Mucosa of rectum (tissue), 2 donors: ENCODE data around the gene APC.
"Not testable (repeated sequence)": the region's sequence is repeated elsewhere in the genome, so short reads cannot be mapped to it uniquely, and the experiment has no call there.

ENCODE experiments used
- H3K27ac ChIP-seq, 2 donors: one replicate each; pipeline ENCODE4 v1.7.0; 2013; ENCODE audit warnings: inconsistent platforms in 2 of 2, low read depth in 2 of 2, low read length in 2 of 2
- H3K27me3 ChIP-seq, 2 donors: one replicate each; pipeline ENCODE4 v1.7.0; 2013; ENCODE audit warnings: low read length in 2 of 2; ENCODE audit not compliant: control insufficient read depth in 2 of 2, insufficient read depth in 2 of 2
- H3K36me3 ChIP-seq, 2 donors: one replicate each; pipeline ENCODE4 v1.7.0; 2013; ENCODE audit warnings: low read length in 2 of 2; ENCODE audit not compliant: control insufficient read depth in 2 of 2, insufficient read depth in 2 of 2
- H3K4me1 ChIP-seq, 2 donors: one replicate each; pipeline ENCODE4 v1.7.0; 2013; ENCODE audit warnings: low read length in 2 of 2, mild to moderate bottlenecking in 1 of 2; ENCODE audit not compliant: control insufficient read depth in 2 of 2, insufficient read depth in 2 of 2
- H3K4me3 ChIP-seq, 2 donors: one replicate each; pipeline ENCODE4 v1.7.0; 2013; ENCODE audit warnings: low read length in 2 of 2
- H3K9ac ChIP-seq, 2 donors: one replicate each; pipeline ENCODE4 v1.7.0; 2013; ENCODE audit warnings: low read length in 2 of 2, low read depth in 1 of 2, mild to moderate bottlenecking in 1 of 2
- H3K9me3 ChIP-seq, 2 donors: one replicate each; pipeline ENCODE4 v1.7.0; 2013; ENCODE audit warnings: low read length in 2 of 2; ENCODE audit not compliant: control insufficient read depth in 2 of 2
- donor health status: healthy.
- donor health status: Normal muscosa, but diverticular disease.

The APC gene

GRCh38 chr5:112880219-112880964 lies 142.7 kb downstream of the APC start:
- peaks cover 33 to 53% of the 10 kb centered on the region in 2 donors for H3K36me3 ChIP-seq
- H3K9me3 ChIP-seq, result no peaks in the 10 kb centered on the region
- H3K4me1 ChIP-seq, result no peaks in the 10 kb centered on the region
- H3K4me3 ChIP-seq, result no peak overlapping the region
- no peak overlapping the region for H3K27ac ChIP-seq
- H3K27me3 ChIP-seq, result no peaks in the 10 kb centered on the region
- no peak overlapping the region for H3K9ac ChIP-seq

- H3K27ac ChIP-seq, result no peak overlapping the region
- H3K9me3 ChIP-seq, result no peaks in the 10 kb centered on the region
- peaks cover 43 to 57% of the 10 kb centered on the region in 2 donors for H3K36me3 ChIP-seq
- no peak overlapping the region for H3K9ac ChIP-seq
- no peaks in the 10 kb centered on the region for H3K27me3 ChIP-seq
- no peaks in the 10 kb centered on the region for H3K4me1 ChIP-seq
- H3K4me3 ChIP-seq, result no peak overlapping the region
These were observed 145.5 kb downstream of the APC start for GRCh38 chr5:112883192-112883591.

DNA sequence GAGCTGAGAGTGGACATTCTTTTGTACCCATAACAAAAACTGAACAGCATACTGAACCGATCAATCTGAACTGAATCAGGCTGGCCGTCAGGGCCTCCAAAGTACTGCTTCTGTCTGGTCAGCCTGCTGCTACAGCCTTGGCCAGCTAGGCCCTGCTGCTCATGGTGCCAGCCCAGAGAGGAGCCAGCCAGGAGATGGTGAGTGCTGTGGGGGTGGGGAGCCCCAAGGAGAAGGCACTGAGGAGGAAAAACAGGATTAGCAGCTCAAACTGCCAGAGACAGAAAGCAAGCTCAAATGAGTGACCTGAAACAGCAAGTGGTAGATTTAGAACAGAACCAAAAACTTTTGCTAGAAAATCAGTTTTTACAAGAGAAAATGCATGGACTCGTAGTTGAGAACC lies 147.3 kb downstream of the APC start:
- H3K4me1 ChIP-seq, result no peaks in the 10 kb centered on the region
- peaks cover 38 to 51% of the 10 kb centered on the region in 2 donors for H3K36me3 ChIP-seq
- no peak overlapping the region for H3K4me3 ChIP-seq
- H3K9ac ChIP-seq, result no peak overlapping the region
- no peaks in the 10 kb centered on the region for H3K27me3 ChIP-seq
- no peaks in the 10 kb centered on the region for H3K9me3 ChIP-seq
- no peak overlapping the region for H3K27ac ChIP-seq

DNA sequence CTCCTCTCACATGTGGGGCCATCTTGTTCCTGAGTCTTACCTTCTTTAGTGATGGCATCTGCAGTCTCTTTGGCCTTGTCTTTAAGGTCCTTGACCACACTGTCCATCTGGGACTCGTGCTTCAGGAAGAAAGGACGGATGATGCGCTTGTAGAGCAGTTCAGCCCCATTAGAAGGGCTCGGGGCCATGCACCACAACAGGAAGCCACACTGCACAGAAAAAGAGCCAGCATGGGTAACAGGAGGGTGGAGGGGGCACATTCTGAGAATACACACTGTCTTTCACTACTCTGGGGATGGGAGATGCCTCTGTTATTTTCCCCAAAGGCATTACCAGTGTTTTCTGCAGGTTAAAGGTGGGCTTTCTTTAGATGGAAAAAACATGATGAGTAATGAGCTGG lies 149.3 kb downstream of the APC start:
- H3K36me3 ChIP-seq, result peaks cover 34 to 39% of the 10 kb centered on the region in 2 donors
- H3K9ac ChIP-seq, result no peak overlapping the region
- no peaks in the 10 kb centered on the region for H3K9me3 ChIP-seq
- H3K4me1 ChIP-seq, result no peaks in the 10 kb centered on the region
- H3K27me3 ChIP-seq, result no peaks in the 10 kb centered on the region
- no peak overlapping the region for H3K27ac ChIP-seq
- H3K4me3 ChIP-seq, result no peak overlapping the region

DNA sequence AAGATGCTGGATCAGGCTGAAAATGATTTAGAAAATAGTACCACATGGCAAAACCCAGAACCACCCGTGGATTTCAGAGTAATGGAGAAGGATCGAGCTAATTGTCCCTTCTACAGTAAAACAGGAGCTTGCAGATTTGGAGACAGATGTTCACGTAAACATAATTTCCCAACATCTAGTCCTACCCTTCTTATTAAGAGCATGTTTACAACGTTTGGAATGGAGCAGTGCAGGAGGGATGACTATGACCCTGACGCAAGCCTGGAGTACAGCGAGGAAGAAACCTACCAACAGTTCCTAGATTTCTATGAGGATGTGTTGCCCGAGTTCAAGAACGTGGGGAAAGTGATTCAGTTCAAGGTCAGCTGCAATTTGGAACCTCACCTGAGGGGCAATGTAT lies 154.4 kb downstream of the APC start:
- not testable (repeated sequence) for H3K4me1 ChIP-seq, H3K4me3 ChIP-seq, H3K9me3 ChIP-seq, H3K27ac ChIP-seq, H3K9ac ChIP-seq, H3K27me3 ChIP-seq
- peaks cover 2 to 15% of the 10 kb centered on the region in 2 donors for H3K36me3 ChIP-seq

DNA sequence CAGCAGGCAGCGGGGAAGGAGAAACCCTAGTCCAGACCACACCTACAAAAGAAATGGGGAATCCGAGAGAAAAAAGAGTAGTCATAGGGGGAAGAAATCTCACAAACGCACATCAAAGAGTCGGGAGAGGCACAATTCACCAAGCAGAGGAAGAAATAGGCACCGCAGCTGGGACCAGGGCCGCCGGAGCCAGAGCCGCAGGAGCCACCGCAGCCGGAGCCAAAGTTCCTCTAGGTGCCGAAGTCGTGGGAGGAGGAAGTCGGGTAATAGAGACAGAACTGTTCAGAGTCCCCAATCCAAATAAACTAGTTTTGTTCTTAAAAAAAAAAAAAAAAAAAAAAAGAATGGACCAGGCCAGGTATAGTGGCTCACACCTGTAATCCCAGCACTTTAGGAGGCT lies 155.1 kb downstream of the APC start:
- Histone ChIP-seq H3K36me3 (peaks cover 0 to 14% of the 10 kb centered on the region in 2 donors), H3K9ac (no peak overlapping the region), H3K27ac (no peak overlapping the region), H3K9me3 (no peaks in the 10 kb centered on the region), H3K4me1 (no peaks in the 10 kb centered on the region), H3K27me3 (no peaks in the 10 kb centered on the region), H3K4me3 (no peak overlapping the region)

- no peaks in the 10 kb centered on the region for H3K27me3 ChIP-seq
- H3K4me3 ChIP-seq, result no peak overlapping the region
- H3K27ac ChIP-seq, result no peak overlapping the region
- H3K9ac ChIP-seq, result no peak overlapping the region
- H3K9me3 ChIP-seq, result no peaks in the 10 kb centered on the region
- H3K4me1 ChIP-seq, result no peaks in the 10 kb centered on the region
- H3K36me3 ChIP-seq, result peaks cover 0 to 20% of the 10 kb centered on the region in 2 donors
These were observed 158.0 kb downstream of the APC start for GRCh38 chr5:112895682-112896081.
